Mesenchymal stem cell (in vitro differentiated cells and primary cell): Measurements from ENCODE around the gene SEMA5B.

Source experiments
- DNase-seq: peaks from one replicate; pipeline ENCODE4 v3.0.0-alpha.2; 2013
- H2AFZ ChIP-seq: one replicate; pipeline ENCODE4 v1.6.1; 2013; ENCODE audit warnings: low read depth, mild to moderate bottlenecking, control low read depth, inconsistent platforms, low read length, moderate library complexity
- H2AK5ac ChIP-seq: 2 replicates; pipeline ENCODE4 v1.6.1; 2013; ENCODE audit warnings: low read length, moderate library complexity, mild to moderate bottlenecking, inconsistent platforms; ENCODE audit not compliant: severe bottlenecking
- H2BK120ac ChIP-seq: one replicate; pipeline ENCODE4 v1.6.1; 2013; ENCODE audit warnings: low read depth, mild to moderate bottlenecking, inconsistent platforms, low read length, moderate library complexity
- H2BK12ac ChIP-seq, 2 experiments: one replicate each; pipeline ENCODE4 v1.6.1; 2013; ENCODE audit warnings: inconsistent platforms in 2 of 2, low read length in 2 of 2, mild to moderate bottlenecking in 2 of 2, moderate library complexity in 2 of 2, control low read depth in 1 of 2
- H2BK15ac ChIP-seq: one replicate; pipeline ENCODE4 v1.6.1; 2013; ENCODE audit warnings: mild to moderate bottlenecking, low read depth, inconsistent platforms; ENCODE audit not compliant: poor library complexity, severe bottlenecking
- H2BK5ac ChIP-seq: 2 replicates; pipeline ENCODE4 v1.6.1; 2013; ENCODE audit warnings: low read depth, mild to moderate bottlenecking, low read length, control low read depth, inconsistent platforms; ENCODE audit not compliant: poor library complexity, severe bottlenecking
- H3K14ac ChIP-seq, 2 experiments: one replicate each; pipeline ENCODE4 v1.6.1; 2013; ENCODE audit warnings: inconsistent platforms in 2 of 2, low read length in 2 of 2, control low read depth in 1 of 2, mild to moderate bottlenecking in 1 of 2, moderate library complexity in 1 of 2
- H3K18ac ChIP-seq, 2 experiments: one replicate each; pipeline ENCODE4 v1.6.1; 2013; ENCODE audit warnings: inconsistent platforms in 2 of 2, low read length in 2 of 2, control low read depth in 1 of 2, low read depth in 1 of 2, mild to moderate bottlenecking in 1 of 2
- H3K23ac ChIP-seq, 2 experiments: one replicate each; pipeline ENCODE4 v1.6.1; 2013; ENCODE audit warnings: inconsistent platforms in 2 of 2, low read length in 2 of 2, mild to moderate bottlenecking in 2 of 2, moderate library complexity in 2 of 2, control low read depth in 1 of 2
- H3K27ac ChIP-seq: 2 replicates; pipeline ENCODE4 v1.5.1; 2013; ENCODE audit warnings: mild to moderate bottlenecking, moderate library complexity, low read length, control low read depth, inconsistent platforms; ENCODE audit not compliant: poor library complexity, severe bottlenecking
- H3K27me3 ChIP-seq, 2 experiments: 2 replicates each; pipeline versions ENCODE4 v1.6.1 to v1.7.0; 2013; ENCODE audit warnings: low read length in 2 of 2, mild to moderate bottlenecking in 2 of 2, moderate library complexity in 2 of 2, control low read depth in 1 of 2, inconsistent platforms in 1 of 2; ENCODE audit not compliant: control insufficient read depth in 1 of 2, insufficient read depth in 1 of 2
- H3K36me3 ChIP-seq, 2 experiments: 2 replicates each; pipeline versions ENCODE4 v1.6.1 to v1.7.0; 2013; ENCODE audit warnings: low read length in 2 of 2, control low read depth in 1 of 2, inconsistent platforms in 1 of 2, low read depth in 1 of 2, mild to moderate bottlenecking in 1 of 2; ENCODE audit not compliant: insufficient read depth in 2 of 2, control insufficient read depth in 1 of 2
- H3K4ac ChIP-seq, 2 experiments: one replicate each; pipeline ENCODE4 v1.6.1; 2013; ENCODE audit warnings: inconsistent platforms in 2 of 2, low read length in 2 of 2, mild to moderate bottlenecking in 2 of 2, moderate library complexity in 2 of 2, control low read depth in 1 of 2, low read depth in 1 of 2
- H3K4me1 ChIP-seq: 2 replicates; pipeline ENCODE4 v1.6.1; 2013; ENCODE audit warnings: low read depth, low read length, control low read depth; ENCODE audit not compliant: control insufficient read depth, insufficient read depth
- H3K4me2 ChIP-seq: 2 replicates; pipeline ENCODE4 v1.6.1; 2013; ENCODE audit warnings: low read length, mild to moderate bottlenecking, inconsistent platforms; ENCODE audit not compliant: poor library complexity, severe bottlenecking
- H3K4me3 ChIP-seq, 2 experiments: 2 replicates each; pipeline versions ENCODE4 v1.5.1 to v1.7.0; 2013; ENCODE audit warnings: low read length in 2 of 2, mild to moderate bottlenecking in 2 of 2, control low read depth in 1 of 2, low read depth in 1 of 2; ENCODE audit not compliant: insufficient read depth in 1 of 2
- H3K79me1 ChIP-seq: replicated peaks from 2 replicates; pipeline ENCODE4 v1.6.1; 2013; ENCODE audit warnings: mild to moderate bottlenecking, control low read depth, low read length, inconsistent platforms; ENCODE audit not compliant: poor library complexity, severe bottlenecking
- H3K9ac ChIP-seq: 2 replicates; pipeline ENCODE4 v1.7.0; 2013; ENCODE audit warnings: mild to moderate bottlenecking, low read length, moderate library complexity
- H3K9me3 ChIP-seq: 2 replicates; pipeline ENCODE4 v1.7.0; 2013; ENCODE audit warnings: mild to moderate bottlenecking, low read length; ENCODE audit not compliant: control insufficient read depth
- H4K8ac ChIP-seq: one replicate; pipeline ENCODE4 v1.6.1; 2013; ENCODE audit warnings: inconsistent platforms, mild to moderate bottlenecking, low read length, moderate library complexity
- H4K91ac ChIP-seq: one replicate; pipeline ENCODE4 v1.6.1; 2013; ENCODE audit warnings: mild to moderate bottlenecking, low read length, inconsistent platforms
- WGBS: methylation state at CpG from one replicate; pipeline ENCODE4 v1.1.7; 2013; ENCODE audit warnings: mixed read lengths; 5-methylcytosine and 5-hydroxymethylcytosine counted together

SEMA5B gene

GRCh38 chr3:122938783-122939425 is 88.7 kb downstream of the SEMA5B start:
- no peak overlapping the region for H2BK120ac ChIP-seq
- peaks cover 54 to 69% of the 10 kb centered on the region in 2 experiments for H3K27me3 ChIP-seq
- DNase-seq: no peak
- no peak overlapping the region for H3K4me2 ChIP-seq
- H3K79me1 ChIP-seq: no peaks in the 10 kb centered on the region
- no peaks in the 10 kb centered on the region for H3K9me3 ChIP-seq
- H3K9ac ChIP-seq: no peak overlapping the region
- no peak overlapping the region for H3K4me3 ChIP-seq
- no peak overlapping the region for H2AK5ac ChIP-seq
- no peak overlapping the region for H3K14ac ChIP-seq
- no peak overlapping the region for H2BK5ac ChIP-seq
- WGBS: 92% methylated on average over 9 of the region's 9 CpGs
- H3K4me1 ChIP-seq: peaks cover 2% of the 10 kb centered on the region
- H3K36me3 ChIP-seq: no peaks in the 10 kb centered on the region
- H3K18ac ChIP-seq: no peak overlapping the region
- H4K8ac ChIP-seq: no peak overlapping the region
- H2BK15ac ChIP-seq: no peak overlapping the region
- H2AFZ ChIP-seq: no peak overlapping the region
- H3K23ac ChIP-seq: no peak overlapping the region
- no peak overlapping the region for H4K91ac ChIP-seq
- H3K4ac ChIP-seq: no peak overlapping the region
- no peak overlapping the region for H3K27ac ChIP-seq
- H2BK12ac ChIP-seq: no peak overlapping the region

GRCh38 chr3:122937745-122938144 is 89.8 kb downstream of the SEMA5B start:
- 86% methylated on average over 4 of the region's 4 CpGs for WGBS
- H3K9ac ChIP-seq: no peak overlapping the region
- no peak overlapping the region for H3K14ac ChIP-seq
- no peak overlapping the region for H4K8ac ChIP-seq
- no peak overlapping the region for H3K18ac ChIP-seq
- H3K27ac ChIP-seq: no peak overlapping the region
- no peak overlapping the region for H3K23ac ChIP-seq
- no peak overlapping the region for H3K4ac ChIP-seq
- no peak overlapping the region for H2AFZ ChIP-seq
- no peak overlapping the region for H2BK5ac ChIP-seq
- H4K91ac ChIP-seq: no peak overlapping the region
- DNase-seq: no peak
- H3K4me3 ChIP-seq: no peak overlapping the region
- no peaks in the 10 kb centered on the region for H3K4me1 ChIP-seq
- H2BK120ac ChIP-seq: no peak overlapping the region
- no peak overlapping the region for H2BK12ac ChIP-seq
- no peaks in the 10 kb centered on the region for H3K36me3 ChIP-seq
- H3K79me1 ChIP-seq: no peaks in the 10 kb centered on the region
- H2AK5ac ChIP-seq: no peak overlapping the region
- H3K4me2 ChIP-seq: no peak overlapping the region
- no peaks in the 10 kb centered on the region for H3K9me3 ChIP-seq
- peaks cover 51 to 65% of the 10 kb centered on the region in 2 experiments for H3K27me3 ChIP-seq
- no peak overlapping the region for H2BK15ac ChIP-seq

GRCh38 chr3:122936986-122937385 is 90.6 kb downstream of the SEMA5B start:
- H2AFZ ChIP-seq: no peak overlapping the region

GRCh38 chr3:122936335-122936734 is 91.2 kb downstream of the SEMA5B start:
- Histone ChIP-seq H3K36me3 (no peaks in the 10 kb centered on the region), H2BK12ac (no peak overlapping the region), H3K23ac (no peak overlapping the region), H3K14ac (peak overlapping the region in 1 of 2 experiments; percentile 3), H3K27me3 (peaks cover 47 to 60% of the 10 kb centered on the region in 2 experiments), H3K9ac (no peak overlapping the region), H2AK5ac (no peak overlapping the region), H3K18ac (no peak overlapping the region), H3K4me2 (no peak overlapping the region), H3K79me1 (no peaks in the 10 kb centered on the region), H3K27ac (no peak overlapping the region), H2AFZ (no peak overlapping the region), H2BK15ac (no peak overlapping the region), H3K4me3 (no peak overlapping the region), H2BK5ac (no peak overlapping the region), H2BK120ac (no peak overlapping the region), H4K91ac (no peak overlapping the region), H4K8ac (no peak overlapping the region), H3K9me3 (no peaks in the 10 kb centered on the region), H3K4me1 (no peaks in the 10 kb centered on the region), H3K4ac (no peak overlapping the region)
- 39% methylated on average over 9 of the region's 9 CpGs for WGBS
- no peak for DNase-seq

More at GRCh38 chr3:122936986-122937385, 90.6 kb downstream of the SEMA5B start:
- H2AK5ac ChIP-seq: no peak overlapping the region
- no peak overlapping the region for H3K14ac ChIP-seq
- H2BK15ac ChIP-seq: no peak overlapping the region
- H3K23ac ChIP-seq: no peak overlapping the region
- whole genome bisulfite sequencing: 93% methylated on average over 4 of the region's 5 CpGs
- no peak overlapping the region for H3K4me2 ChIP-seq
- no peak overlapping the region for H2BK120ac ChIP-seq
- no peaks in the 10 kb centered on the region for H3K36me3 ChIP-seq
- no peaks in the 10 kb centered on the region for H3K9me3 ChIP-seq
- no peak for DNase-seq
- no peak overlapping the region for H2BK12ac ChIP-seq
- peaks cover 45 to 61% of the 10 kb centered on the region in 2 experiments for H3K27me3 ChIP-seq
- H3K4me1 ChIP-seq: no peaks in the 10 kb centered on the region
- no peak overlapping the region for H3K18ac ChIP-seq
- no peaks in the 10 kb centered on the region for H3K79me1 ChIP-seq
- no peak overlapping the region for H3K4me3 ChIP-seq
- H3K27ac ChIP-seq: no peak overlapping the region
- no peak overlapping the region for H4K91ac ChIP-seq
- no peak overlapping the region for H4K8ac ChIP-seq
- no peak overlapping the region for H3K4ac ChIP-seq
- H3K9ac ChIP-seq: no peak overlapping the region
- H2BK5ac ChIP-seq: no peak overlapping the region
